SK-N-DZ (cell line): Measurements from ENCODE around the gene VWC2. TPM values are rescaled to one million over a fixed set of nuclear protein-coding genes. Genes with fewer than 3 reads are reported as not detected.

Source experiments
- DNase-seq: peaks from one replicate; pipeline ENCODE4 v3.0.0-alpha.2; 2015; ENCODE audit warnings: low spot score
- polyA plus RNA-seq, 2 experiments: library from polyadenylated mRNA; depleted of rRNA; stranded (reverse); fragments of >200 nt; gene quantifications; 2 replicates each; pipeline ENCODE4 v1.2.3, GENCODE V29; 2014

Gene VWC2
- polyA plus RNA-seq (2014; cell fraction: cytosol; rRNA removed): not detected in 2 replicates
- polyA plus RNA-seq (2014; cell fraction: nucleus; rRNA removed): not detected in 2 replicates

DNA sequence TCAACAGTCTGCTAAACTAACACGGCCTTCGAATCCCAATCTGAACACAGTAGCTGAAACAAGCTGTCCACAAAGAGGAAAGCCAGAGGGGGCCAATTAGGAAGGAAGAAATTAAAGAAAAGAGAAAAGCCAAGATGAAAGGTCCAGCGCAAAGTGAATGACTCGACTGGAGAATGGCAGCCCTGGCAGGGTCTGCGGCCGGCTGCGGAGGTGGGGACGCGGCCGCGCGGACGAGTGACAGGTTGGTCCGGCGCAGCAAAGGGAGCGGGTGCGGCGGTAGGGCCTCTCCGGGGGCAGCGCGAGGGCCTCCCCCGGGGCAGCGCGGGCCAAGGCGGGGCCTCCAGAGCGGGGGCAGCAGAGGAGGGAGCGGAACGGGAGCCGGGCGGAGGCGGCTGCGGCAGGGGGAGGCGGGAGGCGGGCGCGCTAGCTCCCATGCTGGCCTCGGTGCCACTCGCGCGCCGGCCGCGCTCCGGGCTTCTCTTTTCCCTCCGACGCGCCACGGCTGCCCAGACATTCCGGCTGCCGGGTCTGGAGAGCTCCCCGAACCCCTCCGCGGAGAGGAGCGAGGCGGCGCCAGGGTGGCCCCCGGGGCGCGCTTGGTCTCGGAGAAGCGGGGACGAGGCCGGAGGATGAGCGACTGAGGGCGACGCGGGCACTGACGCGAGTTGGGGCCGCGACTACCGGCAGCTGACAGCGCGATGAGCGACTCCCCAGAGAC is at the start of gene VWC2:
Gene VWC2, plus strand, starts transcription at position 421 of the 718 bp plus-strand sequence. CDS start 1,798 bp downstream, outside the sequence.
- no peak for DNase-seq

DNA sequence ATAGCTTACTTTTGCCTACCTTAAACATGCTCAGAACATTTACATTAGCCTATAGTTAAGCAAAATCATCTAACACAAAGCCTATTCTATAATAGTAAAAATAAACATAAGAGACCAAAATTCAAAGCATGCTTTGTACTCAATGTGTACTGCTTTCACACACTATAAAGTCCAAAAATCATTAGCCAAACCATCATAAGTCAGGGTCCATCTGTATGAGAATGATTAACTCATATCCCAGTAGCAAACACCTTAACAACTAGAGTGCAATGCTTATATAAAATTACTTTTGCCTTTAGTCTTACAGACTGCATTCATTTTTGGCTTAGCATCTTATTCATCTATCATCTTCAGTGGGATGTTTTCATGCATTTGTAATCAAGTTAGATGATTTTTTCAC is 49.4 kb upstream of the VWC2 start:
- no peak for DNase-seq

DNA sequence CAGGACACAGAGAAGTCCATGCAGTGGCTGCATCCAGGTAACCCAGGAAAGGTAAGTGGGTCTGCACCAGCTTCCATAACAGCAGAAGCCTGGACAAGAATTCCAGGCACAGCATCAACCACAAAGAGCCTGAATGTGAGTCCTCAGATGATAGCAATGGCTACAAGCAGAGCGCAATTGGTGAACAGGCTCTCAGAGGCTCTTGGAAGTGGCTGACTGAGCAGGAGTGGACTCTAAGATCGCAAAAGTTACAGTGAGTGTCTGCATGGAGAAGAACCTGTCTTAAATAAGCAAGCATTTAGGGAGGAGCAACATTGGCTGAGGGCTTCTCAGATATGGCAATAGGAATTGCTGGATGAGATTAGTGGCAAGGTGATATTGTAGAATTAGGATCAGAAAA is 41.6 kb upstream of the VWC2 start:
- DNase-seq: no peak

GRCh38 chr7:49762666-49763065 is 10.8 kb upstream of the VWC2 start:
- DNase-seq: no peak

- no peak for DNase-seq
Measured at GRCh38 chr7:49763791-49764190, 9.6 kb upstream of the VWC2 start.

DNA sequence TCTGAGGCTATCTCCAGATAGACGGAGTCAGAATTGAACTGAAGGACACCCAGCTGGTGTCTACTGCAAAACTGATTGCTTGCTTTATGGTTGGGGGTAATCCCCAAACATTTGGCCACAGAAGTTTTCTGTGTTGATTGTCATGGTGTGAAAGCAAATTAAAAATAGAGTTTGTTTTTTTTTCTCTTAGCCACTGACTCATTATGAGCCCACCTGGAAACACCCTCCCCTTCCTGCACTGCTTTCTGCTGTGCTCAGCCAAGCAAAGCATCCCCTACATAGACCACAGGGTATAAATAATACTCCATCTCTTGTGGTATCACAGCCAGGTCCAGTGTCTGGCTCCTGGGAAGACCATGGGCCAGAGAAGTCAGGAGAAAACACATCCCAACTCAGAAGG is 6.5 kb upstream of the VWC2 start:
- DNase-seq: no peak

GRCh38 chr7:49767719-49768118 is 5.7 kb upstream of the VWC2 start:
- no peak for DNase-seq

- DNase-seq: no peak
Measured at GRCh38 chr7:49768254-49768653, 5.2 kb upstream of the VWC2 start.

- no peak for DNase-seq
Measured at GRCh38 chr7:49768835-49769234, 4.6 kb upstream of the VWC2 start.

GRCh38 chr7:49769285-49769857 is 4.1 kb upstream of the VWC2 start:
- no peak for DNase-seq

GRCh38 chr7:49770838-49771237 is 2.6 kb upstream of the VWC2 start:
- DNase-seq: no peak

GRCh38 chr7:49771427-49772176 is 1.8 kb upstream of the VWC2 start:
- no peak for DNase-seq

DNA sequence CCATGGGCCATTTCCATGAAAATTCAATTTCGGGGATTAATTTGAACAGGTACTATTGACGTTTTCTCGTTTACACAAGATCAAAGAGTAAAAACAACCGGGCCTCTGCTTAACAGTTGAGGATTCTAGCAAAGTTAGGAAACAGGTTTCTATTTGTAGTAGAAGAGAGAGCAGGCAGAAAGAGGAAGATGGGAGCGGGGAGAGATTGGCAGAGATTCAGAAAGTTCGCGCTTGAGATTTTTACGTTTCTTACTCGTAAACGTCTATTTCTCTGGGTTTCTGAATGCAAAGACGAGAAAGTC is 571 bp upstream of the VWC2 start:
- no peak for DNase-seq

DNA sequence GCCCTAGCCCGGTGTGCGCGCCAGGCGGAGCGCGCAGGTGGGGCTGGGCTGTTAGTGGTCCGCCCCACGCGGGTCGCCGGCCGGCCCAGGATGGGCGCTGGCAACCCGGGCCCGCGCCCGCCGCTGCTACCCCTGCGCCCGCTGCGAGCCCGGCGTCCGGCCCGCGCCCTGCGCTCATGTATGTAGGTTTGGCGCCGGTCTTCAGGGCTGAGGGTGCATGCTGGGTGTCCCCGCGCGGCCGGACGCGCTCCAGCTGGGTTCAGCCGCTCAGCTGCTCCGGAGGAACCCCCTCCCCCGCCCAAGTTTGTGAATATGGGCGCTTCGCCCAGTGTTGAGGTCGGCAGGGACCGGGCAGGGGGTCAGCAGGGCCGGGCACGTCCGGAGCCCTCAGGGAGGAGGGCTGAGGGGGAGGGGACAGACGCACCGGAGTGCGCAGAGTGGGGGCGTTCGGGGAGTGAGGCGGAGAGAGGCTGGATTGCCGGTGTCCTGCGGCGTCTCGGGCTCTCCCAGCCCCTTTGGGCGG is 559 bp downstream of the VWC2 start:
- no peak for DNase-seq

DNA sequence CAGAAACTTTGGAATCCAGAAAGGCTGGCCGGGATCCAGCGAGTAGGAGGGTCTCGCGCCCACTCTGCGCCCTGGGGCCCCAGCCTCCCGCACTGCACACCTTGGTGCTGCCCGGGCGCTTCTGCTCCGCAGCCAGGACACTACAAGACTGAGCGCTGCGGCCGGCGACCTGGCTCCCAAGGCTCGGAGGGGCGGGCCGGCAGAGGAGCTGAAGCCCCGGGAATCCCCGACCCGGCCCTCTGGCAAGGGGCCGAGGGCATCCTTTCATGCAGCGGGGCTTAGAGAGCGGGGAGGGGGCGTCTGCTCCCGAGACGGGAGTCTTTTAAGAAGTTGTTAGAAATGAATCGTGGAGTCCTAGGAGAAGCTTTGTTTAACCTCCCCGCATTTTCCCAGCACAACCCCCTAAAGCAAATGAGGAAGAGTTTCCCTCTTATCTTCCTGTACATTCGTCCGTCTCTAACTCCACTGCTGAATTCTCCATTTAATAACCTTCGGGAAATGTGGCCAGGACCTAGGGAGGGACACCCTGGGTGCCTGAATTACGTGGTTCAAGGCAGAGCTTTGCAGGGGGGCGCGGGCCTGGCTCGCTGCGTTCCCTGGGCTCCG is 1.1 kb downstream of the VWC2 start:
- DNase-seq: no peak

- DNase-seq: no peak
Measured at GRCh38 chr7:49775065-49775948, 1.9 kb downstream of the VWC2 start.

DNA sequence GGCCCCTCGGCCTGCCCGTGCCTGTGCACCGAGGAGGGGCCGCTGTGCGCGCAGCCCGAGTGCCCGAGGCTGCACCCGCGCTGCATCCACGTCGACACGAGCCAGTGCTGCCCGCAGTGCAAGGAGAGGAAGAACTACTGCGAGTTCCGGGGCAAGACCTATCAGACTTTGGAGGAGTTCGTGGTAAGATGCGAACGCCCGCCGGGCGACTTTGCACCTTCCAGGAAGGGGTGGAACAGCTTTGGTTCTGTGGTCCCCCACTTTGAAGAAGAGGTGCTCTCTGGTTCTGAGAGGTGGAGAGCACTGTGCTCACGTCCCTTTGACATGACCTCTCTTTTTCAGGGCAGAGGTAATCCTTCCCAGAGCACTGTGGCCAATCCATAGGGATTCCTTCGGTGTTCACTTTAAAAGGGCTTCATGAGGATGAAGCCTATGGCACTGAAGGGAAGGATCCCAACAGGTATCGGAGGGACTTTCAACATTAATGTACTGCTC is 2.6 kb downstream of the VWC2 start:
- no peak for DNase-seq

- no peak for DNase-seq
Measured at GRCh38 chr7:49776994-49777393, 3.6 kb downstream of the VWC2 start.

- DNase-seq: no peak
Measured at GRCh38 chr7:49778731-49779270, 5.4 kb downstream of the VWC2 start.

DNA sequence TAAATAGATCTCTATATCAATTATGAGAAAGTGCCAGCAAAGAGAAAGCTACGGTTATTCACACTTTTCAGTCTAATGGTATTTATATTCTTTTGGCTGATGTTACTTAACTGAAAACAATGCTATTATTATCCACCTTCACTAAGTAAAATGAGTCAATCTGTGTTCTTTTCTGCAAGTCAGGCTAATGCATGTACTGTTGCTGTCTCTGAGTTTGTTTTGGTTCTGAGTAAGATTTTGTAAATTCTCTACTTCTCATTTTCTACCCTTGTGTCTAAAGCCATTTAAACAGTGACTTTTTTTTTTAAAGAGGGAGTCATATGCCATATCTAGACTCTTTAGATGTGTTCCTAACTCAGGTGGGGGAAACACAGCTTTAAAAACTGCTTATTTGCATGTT is 7.5 kb downstream of the VWC2 start:
- DNase-seq: no peak

DNA sequence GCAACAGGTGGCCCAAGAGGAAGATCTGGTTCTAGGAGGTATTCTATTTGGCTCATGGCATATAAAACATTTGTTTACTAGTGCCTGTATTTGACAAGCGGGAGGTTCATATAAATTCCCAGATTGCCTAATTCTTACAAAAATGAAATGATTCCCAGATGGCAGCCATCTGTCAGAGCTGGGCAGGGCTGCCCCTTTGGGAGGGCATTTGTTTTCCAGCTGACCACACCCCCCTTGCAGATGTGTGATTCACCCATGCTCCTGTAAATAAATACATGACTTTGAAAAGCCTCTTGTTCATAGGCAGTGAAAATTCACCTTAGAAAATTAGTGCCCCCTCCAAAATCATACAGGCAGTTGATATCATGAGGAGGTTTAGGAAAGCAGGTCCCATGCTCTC is 8.6 kb downstream of the VWC2 start:
- no peak for DNase-seq
